ENCODE data around the gene C1orf122.
"Not testable (repeated sequence)": the region's sequence is repeated elsewhere in the genome, so short reads cannot be mapped to it uniquely, and the experiment has no call there.

The C1orf122 gene

DNA sequence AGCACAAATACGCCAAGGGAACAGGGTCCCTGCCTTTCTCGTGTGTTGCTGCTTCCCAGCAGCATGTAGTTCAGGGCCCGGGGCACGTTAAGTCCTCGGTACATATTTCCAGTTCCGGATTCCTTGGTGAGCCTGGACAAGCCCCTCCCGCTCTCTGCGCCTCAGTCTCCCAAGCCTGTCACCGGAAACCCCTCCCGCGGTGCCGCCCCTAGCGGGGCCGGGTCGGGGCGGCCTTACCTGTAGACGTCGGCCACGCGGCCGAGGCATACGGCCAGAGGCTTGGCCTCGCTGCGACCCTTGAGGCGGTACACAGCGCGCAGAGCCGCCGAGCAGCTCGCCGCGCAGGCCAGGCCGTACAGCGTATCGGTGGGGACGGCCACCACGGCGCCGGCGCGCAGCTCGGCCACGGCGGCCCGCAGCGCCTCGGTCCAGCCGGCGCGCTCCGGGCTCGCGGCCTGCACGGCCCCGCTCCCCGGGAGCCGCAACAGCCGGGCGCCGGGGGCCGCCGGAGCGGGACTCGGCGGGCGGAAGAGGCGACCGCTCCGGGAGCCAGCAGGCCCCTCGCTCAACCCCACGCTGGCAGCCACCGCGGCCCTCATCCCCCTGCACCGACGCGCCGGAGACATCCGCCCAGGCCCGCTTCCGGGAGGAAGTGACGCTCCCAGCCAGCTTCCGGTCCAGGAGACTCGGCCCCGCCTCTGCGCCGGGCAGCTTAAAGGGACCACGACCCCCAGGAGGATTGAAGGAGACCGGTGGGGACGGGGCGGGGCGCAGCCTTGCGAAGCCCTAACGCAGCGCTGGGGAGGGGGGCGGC, at the start of gene C1orf122, which contains the start of gene YRDC:
Gene C1orf122 (plus strand): TSS at position 236 of the 814 bp plus-strand sequence. CDS start 615 bp downstream, outside the sequence.
Gene YRDC (minus strand): TSS at position 654 of the 814 bp plus-strand sequence. CDS start 28 bp downstream, at position 626.
- peak; percentile 93 for DNase-seq (ENCODE audit: low spot score)

- no peak for DNase-seq (ENCODE audit: low spot score)
Measured at GRCh38 chr1:37759451-37759850, 48.1 kb upstream of the C1orf122 start.

DNA sequence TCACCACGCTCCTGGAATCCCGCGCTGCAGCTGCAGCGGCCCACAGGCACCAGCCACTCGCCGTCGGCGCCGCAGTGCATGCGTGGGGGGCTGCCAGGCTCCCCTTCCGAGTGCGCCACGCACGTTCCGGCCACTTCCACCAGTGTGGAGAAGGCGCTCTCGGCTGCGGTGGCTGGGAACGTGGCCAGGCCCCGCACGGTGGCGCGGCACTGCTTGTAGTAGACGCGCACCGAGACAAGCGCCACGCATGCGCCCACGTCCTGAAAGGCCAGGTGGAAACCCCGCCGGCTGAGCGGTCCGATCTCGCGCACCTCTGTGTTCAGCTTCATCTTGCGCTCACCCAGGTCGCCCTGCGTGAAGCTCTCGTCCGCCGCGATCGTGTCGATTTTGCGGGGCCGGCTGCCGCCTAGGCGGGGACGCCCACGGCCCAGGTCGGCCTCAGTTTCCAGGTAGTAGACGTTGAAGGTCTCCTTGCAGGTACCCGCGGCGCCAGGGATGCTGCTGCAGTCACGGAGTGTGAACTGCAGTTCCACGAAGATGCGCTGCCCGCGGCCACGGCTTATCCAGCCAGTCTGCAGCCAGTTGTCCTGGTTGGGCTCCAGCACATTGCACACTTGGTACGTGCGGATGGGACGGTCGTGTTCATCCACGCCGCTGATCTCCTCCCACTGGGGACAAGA, 46.0 kb upstream of the C1orf122 start:
- DNase-seq (ENCODE audit: low spot score), result no peak

DNA sequence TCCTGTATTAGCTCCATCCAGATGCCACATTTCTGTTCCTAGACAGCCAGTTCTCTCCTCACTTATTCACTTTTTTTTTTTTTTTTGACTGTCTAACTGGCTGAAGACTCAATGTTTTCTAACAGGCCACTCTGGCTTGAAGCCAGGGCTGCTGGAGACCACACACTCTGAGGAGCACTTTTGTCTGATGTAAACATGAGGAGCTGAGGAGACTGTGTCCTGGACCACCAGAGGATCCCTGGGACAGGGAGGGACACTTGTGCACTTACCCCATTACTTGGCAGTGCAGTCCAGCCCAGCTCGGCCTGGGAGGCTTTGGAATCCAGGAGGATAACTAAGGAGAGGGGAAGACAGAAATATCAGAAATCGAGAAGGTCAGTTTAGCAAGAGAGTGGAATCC, 45.1 kb upstream of the C1orf122 start:
- DNase-seq (ENCODE audit: low spot score), result no peak

- no peak for DNase-seq (ENCODE audit: low spot score)
Measured at GRCh38 chr1:37763791-37764413, 43.7 kb upstream of the C1orf122 start.

DNA sequence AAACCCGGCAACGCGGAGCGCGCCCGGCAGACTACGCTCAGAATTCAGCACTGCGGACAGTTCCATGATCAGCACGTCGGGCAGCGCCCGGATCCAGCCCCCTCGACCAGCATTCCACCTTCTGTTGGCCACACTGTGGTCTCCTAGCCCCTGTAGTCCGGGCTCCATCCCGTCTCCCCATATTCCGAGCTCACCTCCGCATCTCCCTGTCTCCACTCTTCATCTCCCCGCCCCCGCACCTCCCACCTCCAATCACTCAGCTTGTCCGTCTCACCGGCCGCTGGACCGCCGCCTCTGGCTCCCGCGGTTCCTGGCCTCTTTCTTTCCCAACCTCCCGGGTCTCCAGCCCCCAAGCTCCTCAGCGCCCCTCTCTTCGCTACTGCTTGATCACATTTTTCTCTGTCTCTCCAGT, 43.2 kb upstream of the C1orf122 start:
- DNase-seq (ENCODE audit: low spot score), result no peak

DNA sequence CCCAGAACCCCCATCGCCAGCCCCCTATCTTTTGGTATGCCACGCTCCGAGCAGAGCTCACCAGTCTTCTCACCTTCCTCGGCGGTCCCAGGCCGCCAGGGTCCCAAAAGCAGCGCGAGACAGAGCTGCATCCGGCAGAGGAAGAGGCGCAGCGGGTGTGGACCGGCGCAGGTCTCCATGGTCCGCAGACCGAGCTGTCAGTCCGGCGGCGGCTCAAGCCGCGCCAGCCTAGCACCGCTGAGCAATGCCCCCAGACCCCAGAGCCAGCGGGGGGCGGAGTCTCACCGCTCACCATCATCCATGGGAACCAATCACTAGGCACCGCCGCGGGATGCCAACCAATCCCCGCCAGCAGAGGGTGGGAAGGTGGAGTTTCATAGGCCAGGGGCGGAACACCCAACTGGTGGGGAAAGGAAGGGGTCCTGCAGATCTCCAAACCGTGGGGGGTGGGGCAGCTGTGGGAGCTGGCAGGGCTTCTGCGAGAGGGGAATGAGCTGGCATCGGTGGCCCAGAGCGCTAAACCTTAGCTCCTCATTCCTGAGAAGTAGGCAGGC, 42.6 kb upstream of the C1orf122 start, which contains the start of gene EPHA10:
Gene EPHA10 (minus strand): TSS at position 233 of the 554 bp plus-strand sequence. CDS start 54 bp downstream, at position 179.
- DNase-seq (ENCODE audit: low spot score), result no peak

DNA sequence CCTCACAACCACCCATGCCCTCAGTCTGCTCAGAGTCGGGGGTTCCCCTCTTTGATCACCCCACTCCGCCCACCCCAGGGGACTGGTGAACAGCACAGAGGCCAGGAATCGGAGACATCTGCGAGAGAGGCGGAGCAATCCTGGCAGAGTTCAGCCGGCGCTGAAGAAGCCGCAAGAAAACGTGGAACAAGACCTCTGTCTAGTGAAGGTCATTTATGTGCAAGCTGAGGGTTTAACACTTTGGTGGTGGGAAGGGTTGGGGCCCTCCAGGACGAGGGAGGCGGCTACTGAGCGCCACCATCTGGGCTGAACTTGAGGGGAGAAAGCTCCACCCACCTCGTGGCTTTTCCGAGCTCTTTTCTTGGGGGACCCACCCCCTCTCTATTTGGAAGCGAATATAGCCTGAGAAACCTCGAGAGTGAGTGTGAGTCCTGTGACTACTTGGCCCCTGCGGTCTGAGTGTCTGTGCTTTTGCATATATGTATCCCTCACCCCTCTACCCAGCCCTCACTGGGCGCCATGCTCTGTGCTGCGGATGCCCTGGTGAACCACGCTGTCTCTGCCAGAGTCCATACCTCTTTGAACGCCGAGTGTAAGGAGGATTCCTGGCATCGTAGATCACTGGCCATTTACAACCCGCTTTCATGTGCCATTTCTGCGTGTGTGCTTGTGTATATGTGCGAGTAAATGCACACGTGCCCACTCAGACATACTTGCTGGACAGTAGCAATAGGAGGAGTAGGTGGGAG, 41.5 kb upstream of the C1orf122 start:
- DNase-seq (ENCODE audit: low spot score), result no peak

- DNase-seq (ENCODE audit: low spot score), result no peak
Measured at GRCh38 chr1:37767488-37767887, 40.1 kb upstream of the C1orf122 start.

- not testable (repeated sequence) for DNase-seq (ENCODE audit: low spot score)
Measured at GRCh38 chr1:37771440-37771839, 36.1 kb upstream of the C1orf122 start.

DNA sequence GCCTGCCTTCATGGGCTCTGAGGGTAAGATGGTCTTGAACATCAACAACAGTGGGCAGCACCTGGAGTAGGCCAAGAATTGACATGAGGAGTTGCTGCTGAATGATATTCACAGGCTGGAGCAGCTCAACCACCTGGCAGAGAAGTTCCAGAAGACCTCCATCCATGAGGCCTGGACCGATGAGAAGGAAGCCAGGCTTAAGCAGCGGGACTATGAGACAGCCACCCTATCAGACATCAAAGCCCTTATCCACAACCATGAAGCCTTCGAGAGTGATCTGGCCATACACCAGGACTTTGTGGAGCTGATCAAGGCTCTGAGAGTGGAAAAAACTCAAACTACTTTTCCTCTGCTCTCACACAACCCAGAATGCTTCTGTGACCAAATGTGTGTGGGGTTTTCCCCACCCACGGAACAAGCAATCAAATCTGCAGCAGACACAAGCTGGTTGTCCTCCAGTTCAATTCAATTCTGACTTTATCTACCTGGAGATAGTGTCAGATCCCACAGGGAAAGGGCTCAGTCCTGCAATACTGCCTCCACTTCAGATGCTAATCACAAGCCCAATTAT, 30.6 kb upstream of the C1orf122 start:
- DNase-seq (ENCODE audit: low spot score), result no peak

GRCh38 chr1:37778654-37779053, 28.9 kb upstream of the C1orf122 start:
- DNase-seq (ENCODE audit: low spot score), result no peak

DNA sequence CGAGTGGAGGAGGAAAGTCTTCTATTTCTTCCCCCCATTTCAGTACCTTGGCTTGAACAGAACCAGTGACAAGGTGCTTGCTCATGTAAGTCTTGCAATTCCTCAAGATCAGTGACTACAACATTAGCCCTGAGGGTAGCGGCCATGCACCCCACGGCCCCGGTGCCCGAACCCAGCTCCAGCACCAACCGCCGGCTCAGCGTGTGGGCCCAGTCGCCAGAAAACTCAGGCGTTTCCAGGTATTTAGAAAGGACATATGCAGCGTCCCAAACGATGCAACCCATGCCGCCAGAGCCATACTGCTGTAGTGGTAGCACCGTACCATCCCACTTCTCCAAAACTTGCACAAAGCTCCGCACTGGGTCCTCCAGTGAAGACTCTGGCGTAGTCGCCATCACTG, 25.1 kb upstream of the C1orf122 start:
- no peak for DNase-seq (ENCODE audit: low spot score)

DNA sequence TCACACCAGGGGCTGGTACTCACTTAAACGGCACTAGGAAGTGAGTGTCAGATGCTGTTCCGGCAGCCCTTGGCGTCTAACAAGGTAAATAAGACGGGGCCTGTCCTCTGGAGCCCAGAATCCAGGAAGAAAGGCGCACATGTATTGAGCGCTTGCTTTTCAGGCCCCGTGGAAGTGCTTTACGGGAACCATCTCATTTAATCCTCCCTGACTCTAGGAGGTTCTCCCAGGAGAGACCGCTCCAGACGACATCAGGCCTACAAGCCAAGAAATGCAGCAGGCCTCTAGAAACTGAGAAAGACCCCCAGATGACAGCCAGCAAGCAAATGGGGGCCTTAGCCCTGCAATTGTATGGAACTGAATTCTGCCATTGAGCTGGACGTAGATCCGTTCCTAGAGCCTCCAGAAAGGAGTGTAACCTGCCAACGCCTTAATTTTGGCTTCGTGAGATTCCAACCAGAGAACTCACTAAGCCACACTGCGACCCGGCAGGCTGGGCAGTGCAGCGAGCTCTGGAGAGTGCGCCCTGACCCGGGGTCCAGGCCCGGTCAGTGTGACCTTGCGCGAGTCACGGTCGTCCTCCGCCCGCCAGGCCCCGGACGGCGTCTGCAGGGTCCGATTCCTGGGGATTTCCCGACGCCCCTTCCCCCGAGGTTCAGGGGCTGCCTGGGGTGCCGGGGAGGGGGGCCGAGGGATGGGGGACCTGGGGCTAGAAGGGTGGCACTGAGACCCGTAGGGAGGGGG, 14.5 kb upstream of the C1orf122 start:
- DNase-seq (ENCODE audit: low spot score), result no peak

DNA sequence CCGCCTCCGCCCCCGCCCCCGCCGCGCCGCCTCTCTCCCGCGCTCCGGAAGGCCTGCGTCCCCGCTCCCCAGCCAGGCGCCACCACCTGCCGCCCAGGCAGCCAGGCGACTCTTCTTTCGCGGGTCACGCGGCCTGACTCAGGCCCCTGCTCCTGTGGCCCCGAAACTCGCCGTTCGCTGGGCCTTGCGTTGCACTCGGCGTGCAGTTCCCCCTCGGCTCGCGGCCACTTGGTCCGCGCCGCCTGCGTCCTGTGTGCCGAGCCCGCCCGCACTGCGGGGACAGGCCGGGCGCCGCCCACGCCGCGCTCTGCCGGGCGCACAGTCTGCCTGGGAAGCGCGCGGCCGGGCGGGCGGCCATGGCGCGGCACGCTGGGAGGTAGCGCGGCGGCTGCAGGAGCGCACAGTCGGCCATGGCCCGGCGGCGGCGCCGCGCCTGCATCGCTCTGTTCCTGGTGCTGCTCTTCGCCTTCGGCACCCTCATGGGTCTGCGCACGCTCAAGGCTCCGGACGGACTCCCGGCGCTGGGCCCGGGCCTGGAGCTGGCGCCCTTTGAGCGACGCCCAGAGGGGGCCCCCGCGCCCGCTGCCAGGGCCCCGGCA, 13.7 kb upstream of the C1orf122 start, which contains the start of gene MANEAL:
Gene MANEAL (plus strand): TSS at position 75 of the 599 bp plus-strand sequence. CDS start 336 bp downstream, at position 411.
- DNase-seq (ENCODE audit: low spot score), result no peak

GRCh38 chr1:37794372-37795339, 12.9 kb upstream of the C1orf122 start:
- no peak for DNase-seq (ENCODE audit: low spot score)

DNA sequence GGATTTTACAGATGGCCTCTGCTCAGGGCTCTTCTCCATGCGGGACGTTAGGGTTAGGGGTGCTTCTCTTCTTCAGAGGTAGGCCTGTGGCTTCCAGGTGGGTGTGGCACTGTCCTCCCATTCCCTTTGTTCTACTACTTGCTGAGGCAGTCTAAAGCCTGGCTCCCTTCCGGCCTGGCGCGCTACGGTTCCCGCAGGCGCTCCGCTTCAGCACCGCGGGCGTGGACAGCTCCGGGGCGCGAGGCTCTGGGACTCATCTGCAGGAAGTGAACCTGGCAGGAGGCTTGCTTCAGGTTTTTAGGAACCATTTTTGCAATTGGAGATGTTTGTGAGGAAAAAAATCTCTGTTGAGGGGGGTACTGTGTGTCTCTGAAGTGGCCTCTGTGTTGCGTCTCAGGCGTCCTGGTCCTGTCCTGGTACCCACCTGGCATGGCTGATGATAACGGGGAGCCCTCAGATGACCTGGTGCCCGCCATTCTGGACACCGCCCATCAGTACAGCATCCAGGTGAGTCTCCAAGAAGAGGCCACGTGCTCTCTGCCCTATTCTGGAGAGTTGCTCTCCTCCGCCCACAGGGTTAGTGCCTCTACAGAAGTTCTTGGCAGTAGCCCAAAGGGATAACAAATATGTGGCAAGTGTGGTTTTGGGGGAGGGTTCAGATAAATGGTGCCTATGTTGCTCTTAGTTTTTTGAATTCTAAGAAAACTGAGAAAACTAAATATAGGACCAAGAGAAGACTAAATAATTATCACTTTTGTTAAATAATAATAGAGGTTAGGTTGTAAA, 12.1 kb upstream of the C1orf122 start:
- no peak for DNase-seq (ENCODE audit: low spot score)
